H1 (cell line): Measurements from ENCODE around the gene C20orf96. TPM values are rescaled to one million over a fixed set of nuclear protein-coding genes. Genes with fewer than 3 reads are reported as not detected.

Experiments
- CHD7 ChIP-seq: fragments of 300-600 bp; sonication (generic); IDR thresholded peaks from 2 replicates; pipeline ENCODE4 v1.7.1; 2012; ENCODE audit warnings: low read length, moderate library complexity, mild to moderate bottlenecking, inconsistent platforms; ENCODE audit not compliant: insufficient replicate concordance
- HDAC2 ChIP-seq, 2 experiments: fragments of 300-600 bp in 1 of 2; sonication (generic) in 1 of 2; IDR thresholded peaks; 2 replicates each; pipeline ENCODE4 v1.6.1; 2011 to 2012; ENCODE audit warnings: low read depth in 2 of 2, low read length in 2 of 2, mild to moderate bottlenecking in 2 of 2, moderate library complexity in 2 of 2, borderline replicate concordance in 1 of 2, inconsistent platforms in 1 of 2
- JUND ChIP-seq: IDR thresholded peaks from 2 replicates; pipeline ENCODE4 v1.6.1; 2011; ENCODE audit warnings: mild to moderate bottlenecking, improper control_type of control experiment, low read length
- KDM1A ChIP-seq: fragments of 200-600, 300-600 bp; sonication (generic); IDR thresholded peaks from 2 replicates; pipeline ENCODE4 v1.7.1; 2016; ENCODE audit warnings: mild to moderate bottlenecking, low read length, borderline replicate concordance
- SUZ12 ChIP-seq: fragments of 200-600 bp; sonication (generic); IDR thresholded peaks from 2 replicates; pipeline ENCODE4 v1.6.1; 2012; ENCODE audit warnings: mild to moderate bottlenecking, inconsistent platforms, low read length, moderate library complexity, mixed read lengths
- TCF12 ChIP-seq: IDR thresholded peaks from 2 replicates; pipeline ENCODE4 v1.6.1; 2011; ENCODE audit warnings: low read depth, mild to moderate bottlenecking, low read length
- polyA plus RNA-seq, 7 experiments: library from polyadenylated mRNA; depleted of rRNA in 3 of 7; stranded (reverse) in 5 of 7; unstranded in 2 of 7; fragments of >200 nt in 5 of 7; fragments of 200-250 nt in 2 of 7; gene quantifications; 1 replicate in 5 of 7; 2 replicates in 1 of 7; 4 replicates in 1 of 7; pipeline versions ENCODE4 v1.2.1 to v1.2.3, GENCODE V29; 2011 to 2013; ENCODE audit warnings: missing spikeins in 2 of 7, mixed read lengths in 2 of 7
- total RNA-seq: library from RNA; stranded (reverse); fragmentation: NEBNext Ultra II Directional; extraction: Animal tissue kit (Norgen Biotek cat#: 25700); gene quantifications from 2 replicates; pipeline ENCODE4 v1.2.1, GENCODE V29; 2021

Gene C20orf96
- total and polyA plus RNA-seq, 2 of the 8 experiments (the other 6 are each of a cell fraction or from before 2014, with no cell fraction given), result 19.2 to 21.0 TPM

GRCh38 chr20:330233-331149 is 39.9 kb upstream of the C20orf96 start (continued):
- TF ChIP-seq HDAC2 (IDR thresholded peaks at IDR 0.05; ENCODE audit: borderline replicate concordance in 1 of 2, low read depth in 2 of 2, low read length in 2 of 2) (no peak), CHD7 (no peak), JUND (0 out of 2 replicates have a peak, but pooled peaks have one; percentile 36), KDM1A (no peak), TCF12 (no peak), SUZ12 (no peak)
